ENCODE results near the gene ANKRD13C.
"Not testable (repeated sequence)": the region's sequence is repeated elsewhere in the genome, so short reads cannot be mapped to it uniquely, and the experiment has no call there.

The ANKRD13C gene

GRCh38 chr1:70355920-70356319, 1.4 kb upstream of the ANKRD13C start:
- DNase-seq = no peak

- no peak for DNase-seq
Measured at GRCh38 chr1:70355111-70355407, 537 bp upstream of the ANKRD13C start.

DNA sequence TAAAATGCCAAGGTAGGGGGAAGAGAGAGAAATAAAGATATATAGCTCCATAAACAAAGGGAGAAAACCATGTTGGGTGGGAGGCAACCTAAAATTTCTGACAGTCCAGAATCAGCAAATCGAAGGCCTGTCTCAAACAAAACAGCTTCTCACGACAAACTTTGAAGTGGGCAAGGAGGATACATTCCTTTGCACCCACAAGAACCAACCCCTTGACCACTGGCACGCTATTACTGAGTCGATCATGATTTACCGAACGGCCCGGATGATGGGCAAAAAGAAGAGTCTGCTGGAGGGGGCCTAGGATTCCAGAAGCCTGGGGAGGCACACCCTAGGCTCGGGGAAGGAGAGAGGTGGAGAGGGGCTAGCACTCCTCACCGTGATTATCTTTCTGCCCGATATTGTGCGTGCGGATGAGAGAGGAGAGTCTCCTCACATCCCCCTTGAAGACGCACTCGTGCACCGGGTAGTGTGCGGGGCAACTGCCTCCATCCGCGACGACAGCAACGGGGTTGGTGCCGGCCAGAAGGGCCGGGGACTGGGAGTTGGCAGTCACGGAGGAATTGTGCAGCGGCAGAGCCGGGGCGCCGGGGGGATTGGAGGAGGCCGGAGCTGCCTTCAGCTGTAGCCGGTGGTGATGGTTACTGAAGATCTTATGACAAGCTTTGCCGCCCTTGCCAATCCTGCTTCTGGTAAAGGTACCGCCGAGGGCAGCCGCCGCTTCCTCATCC, 756 bp downstream of the ANKRD13C start:
- no peak for DNase-seq

- no peak for DNase-seq
Measured at GRCh38 chr1:70353044-70353443, 1.5 kb downstream of the ANKRD13C start.

DNA sequence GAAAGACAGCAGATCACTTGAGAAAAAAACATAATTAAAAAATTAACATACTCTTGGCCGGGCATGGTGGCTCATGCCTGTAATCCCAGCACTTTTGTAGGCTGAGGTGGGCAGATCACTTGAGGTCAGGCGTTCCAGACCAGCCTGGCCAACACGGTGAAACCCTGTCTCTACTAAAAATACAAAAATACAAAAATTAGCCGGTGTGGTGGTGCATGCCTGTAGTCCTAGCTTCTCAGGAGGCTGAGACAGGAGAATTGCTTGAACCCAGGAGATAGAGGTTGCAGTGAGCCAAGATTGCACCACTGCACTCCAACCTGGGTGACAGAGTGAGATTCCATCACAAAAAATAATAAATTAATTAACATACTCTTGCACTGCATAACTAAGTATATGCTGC, 4.7 kb downstream of the ANKRD13C start:
- not testable (repeated sequence) for DNase-seq

DNA sequence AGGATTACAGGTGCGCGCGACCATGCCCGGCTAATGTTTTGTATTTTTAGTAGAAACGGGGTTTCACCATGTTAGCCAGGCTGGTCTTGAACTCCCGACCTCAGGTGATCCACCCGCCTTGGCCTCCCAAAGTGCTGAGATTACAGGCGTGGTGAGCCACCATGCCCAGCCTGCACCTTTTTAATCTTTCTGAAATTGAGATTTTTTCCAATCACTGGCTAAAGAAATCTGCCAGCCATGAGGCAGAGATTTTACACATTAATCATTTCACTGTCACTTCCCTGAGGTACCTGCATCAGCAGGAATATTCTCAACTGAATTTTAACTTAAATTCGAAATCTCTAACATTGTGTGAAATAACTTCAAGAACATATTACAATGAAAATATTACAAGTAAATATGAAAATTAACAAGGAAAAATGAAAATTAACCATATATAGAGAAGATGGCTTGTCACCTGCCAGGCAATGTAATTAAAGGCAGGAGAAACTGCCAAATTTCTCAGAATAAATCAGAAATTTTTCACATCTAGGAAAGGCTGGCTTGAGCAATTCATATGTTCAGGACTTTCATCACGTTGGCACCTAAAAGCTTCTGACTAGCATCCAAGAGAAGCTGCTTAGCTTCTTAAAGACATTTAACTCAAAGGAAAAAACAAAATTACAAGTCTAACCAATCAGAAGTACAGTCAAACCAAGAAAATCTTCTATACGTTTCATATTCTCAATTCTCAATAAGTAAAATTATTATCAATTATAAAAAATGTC, 5.9 kb downstream of the ANKRD13C start:
- no peak for DNase-seq

- DNase-seq = not testable (repeated sequence)
Measured at GRCh38 chr1:70339644-70340043, 14.9 kb downstream of the ANKRD13C start.

DNA sequence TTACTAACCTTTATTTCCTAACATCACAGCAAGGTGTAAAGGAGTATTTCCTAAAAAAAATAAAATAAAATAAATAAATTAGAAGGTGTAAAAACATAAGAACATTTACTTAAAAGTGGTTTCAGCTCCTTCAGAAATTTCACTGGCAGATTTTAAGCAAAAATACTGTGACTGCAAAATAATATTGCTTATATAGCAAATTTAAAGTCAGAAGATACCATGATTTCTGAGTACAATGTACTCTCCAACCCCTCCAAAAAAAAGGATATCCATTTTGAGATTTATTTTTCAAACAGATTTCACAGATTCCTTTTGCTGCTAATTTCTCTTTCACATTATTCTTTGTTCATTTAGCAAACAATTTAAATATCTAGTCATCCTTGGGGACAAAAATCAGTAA, 18.5 kb downstream of the ANKRD13C start:
- DNase-seq = no peak

DNA sequence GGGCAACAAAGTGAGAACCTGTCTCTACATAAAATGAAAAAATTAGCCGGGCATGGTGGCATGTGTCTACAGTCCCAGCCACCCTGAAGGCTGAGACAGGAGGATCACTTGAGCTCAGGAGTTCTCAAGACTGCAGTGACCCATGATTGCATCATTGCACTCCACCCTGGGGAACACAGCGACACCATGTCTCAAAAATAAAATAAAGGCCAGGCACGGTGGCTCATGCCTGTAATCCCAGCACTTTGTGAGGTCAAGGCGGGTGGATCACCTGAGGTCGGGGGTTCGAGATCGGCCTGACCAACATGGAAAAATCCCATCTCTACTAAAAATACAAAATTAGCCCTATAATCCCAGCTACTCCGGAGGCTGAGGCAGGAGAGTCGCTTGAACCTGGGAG, 20.1 kb downstream of the ANKRD13C start:
- no peak for DNase-seq

DNA sequence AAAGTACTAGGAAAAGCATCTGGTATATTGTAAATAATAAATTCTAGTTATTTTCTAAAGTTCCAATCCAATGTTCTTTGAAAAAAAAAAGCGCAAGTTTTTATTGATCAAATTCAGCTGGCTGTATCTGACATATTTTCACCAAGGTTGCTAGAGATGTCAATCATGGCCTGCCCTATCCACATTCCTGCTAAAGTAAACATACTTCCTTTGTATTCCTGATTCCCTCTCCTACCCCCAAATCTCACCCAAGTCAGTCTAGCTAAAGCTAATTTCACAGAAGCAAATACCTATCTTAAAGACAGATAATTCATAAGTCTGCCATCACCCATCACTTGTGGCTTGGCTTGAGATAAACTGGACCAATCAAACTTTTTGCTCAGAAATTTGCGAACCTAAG, 21.3 kb downstream of the ANKRD13C start:
- no peak for DNase-seq

DNA sequence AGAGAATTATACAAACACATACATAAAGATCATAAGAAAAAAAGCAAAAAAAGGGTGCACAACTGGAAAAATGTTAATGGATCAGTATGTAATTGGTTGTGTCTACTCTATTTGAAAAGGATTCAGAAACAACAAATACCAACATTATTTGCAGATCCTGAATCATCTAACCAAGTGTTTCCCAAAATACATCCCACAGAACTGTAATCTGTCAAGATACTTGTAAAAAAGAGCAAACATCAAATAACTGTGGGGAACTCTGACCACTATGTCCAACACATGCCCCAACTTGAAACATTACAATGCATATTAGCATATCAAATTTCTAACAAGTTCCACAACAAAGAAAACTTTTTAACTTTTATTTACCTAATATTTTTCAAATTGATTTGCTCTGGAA, 22.6 kb downstream of the ANKRD13C start:
- no peak for DNase-seq

- DNase-seq = no peak
Measured at GRCh38 chr1:70327306-70328076, 27.0 kb downstream of the ANKRD13C start.

- no peak for DNase-seq
Measured at GRCh38 chr1:70324683-70325082, 29.8 kb downstream of the ANKRD13C start.

- DNase-seq = no peak
Measured at GRCh38 chr1:70319750-70320149, 34.8 kb downstream of the ANKRD13C start.

DNA sequence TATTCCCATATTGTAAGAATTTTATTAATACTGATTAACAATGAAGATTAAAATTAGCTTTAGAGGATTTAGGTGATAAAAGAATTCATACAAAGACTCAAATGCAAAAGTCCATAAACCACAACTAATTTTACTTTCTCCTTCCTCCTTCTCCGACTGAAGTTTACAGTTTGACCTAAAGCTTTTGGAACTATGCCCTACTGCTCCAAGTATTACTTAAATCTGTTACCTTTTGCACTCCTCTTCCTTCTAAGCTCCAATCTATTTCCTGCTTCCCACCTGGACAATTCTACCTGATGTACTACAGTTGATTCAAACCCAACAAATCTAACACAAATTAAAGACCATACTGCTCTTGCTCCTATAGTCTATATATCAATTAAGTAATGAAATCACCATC, 36.3 kb downstream of the ANKRD13C start:
- DNase-seq = no peak

DNA sequence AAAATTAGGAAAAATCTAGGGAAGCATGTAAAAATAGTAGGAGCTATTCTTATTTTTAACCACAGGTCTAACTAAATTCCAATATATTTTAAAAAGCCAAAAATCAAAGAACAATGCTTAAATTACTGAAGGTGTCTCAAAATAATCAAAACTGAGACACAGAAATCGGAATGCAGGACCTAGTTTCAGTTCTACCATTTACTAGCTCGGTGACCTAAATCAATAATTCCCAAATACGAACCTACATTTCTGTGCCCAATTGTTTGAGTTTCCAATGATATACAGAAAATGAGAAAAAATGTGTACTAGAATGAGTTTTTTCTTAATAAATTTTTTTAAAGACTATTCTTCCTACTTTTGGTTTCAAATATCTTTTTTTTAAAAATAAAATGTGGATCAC, 37.4 kb downstream of the ANKRD13C start:
- no peak for DNase-seq

- no peak for DNase-seq
Measured at GRCh38 chr1:70315782-70316181, 38.7 kb downstream of the ANKRD13C start.

GRCh38 chr1:70314706-70315304, 39.7 kb downstream of the ANKRD13C start:
- DNase-seq = no peak

- no peak for DNase-seq
Measured at GRCh38 chr1:70311369-70311768, 43.2 kb downstream of the ANKRD13C start.

DNA sequence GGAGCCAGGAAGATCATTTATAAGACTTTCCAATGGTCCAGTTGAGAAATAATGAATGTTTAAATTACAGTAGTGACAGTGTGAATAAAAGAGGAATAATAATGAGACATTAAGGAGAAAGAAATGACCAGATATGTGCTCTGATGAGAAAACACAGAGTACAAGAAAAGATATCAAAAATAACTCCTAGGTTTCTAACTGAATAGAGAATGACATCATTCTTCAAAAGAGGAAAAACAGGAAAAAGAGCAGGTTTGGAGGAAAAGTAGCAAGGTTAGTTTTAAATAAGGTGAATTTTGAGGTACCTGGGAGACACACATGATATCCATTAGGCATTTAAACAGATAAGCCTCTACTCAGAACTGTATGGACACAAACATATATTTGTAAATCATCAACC, 55.0 kb downstream of the ANKRD13C start:
- no peak for DNase-seq

GRCh38 chr1:70295749-70296148, 58.8 kb downstream of the ANKRD13C start:
- DNase-seq = no peak

DNA sequence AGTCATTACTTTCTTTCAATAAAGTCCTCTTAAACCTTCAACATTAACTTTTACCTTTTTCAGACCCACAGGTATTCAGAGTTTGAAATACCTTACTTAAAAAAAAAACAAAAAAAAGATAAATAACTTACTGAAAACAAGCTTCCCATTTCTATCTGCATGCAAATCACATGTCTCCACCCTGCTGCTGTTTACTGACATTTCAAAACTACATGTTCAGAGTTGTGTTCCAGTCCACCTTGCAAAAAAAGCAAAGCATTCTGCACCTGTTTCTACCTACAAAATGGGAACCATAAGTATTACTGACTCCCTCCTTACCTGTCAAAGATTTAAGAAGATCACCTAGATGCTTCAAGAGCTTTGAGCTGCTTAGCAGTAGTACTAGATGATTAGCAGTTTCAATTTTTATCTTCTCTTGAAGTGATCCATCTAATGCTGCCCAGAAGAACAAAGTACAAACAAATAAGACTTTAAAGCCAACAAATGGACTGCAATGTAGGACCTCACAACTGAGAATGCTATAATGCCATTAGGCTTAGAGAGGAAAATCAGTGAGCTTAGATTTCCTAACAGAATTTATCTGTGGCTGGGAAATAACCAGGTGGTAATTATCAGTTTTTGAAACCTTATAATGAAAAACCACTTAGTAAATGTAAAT, 61.2 kb downstream of the ANKRD13C start:
- no peak for DNase-seq

GRCh38 chr1:70290218-70290617, 64.3 kb downstream of the ANKRD13C start:
- no peak for DNase-seq

All from NK-92 treated with Interleukin-12 subunit alpha and Interleukin-12 subunit beta, amount 100 ng/mL, for 24 hours (cell line).